GM18861 (cell line): ENCODE data around the gene OLR1.

Experiments used
- ATAC-seq: cut with Tn5 transposase; IDR thresholded peaks from one replicate; pipeline ENCODE4 v1.9.1; 2021; ENCODE audit not compliant: unreplicated experiment

OLR1 gene

DNA sequence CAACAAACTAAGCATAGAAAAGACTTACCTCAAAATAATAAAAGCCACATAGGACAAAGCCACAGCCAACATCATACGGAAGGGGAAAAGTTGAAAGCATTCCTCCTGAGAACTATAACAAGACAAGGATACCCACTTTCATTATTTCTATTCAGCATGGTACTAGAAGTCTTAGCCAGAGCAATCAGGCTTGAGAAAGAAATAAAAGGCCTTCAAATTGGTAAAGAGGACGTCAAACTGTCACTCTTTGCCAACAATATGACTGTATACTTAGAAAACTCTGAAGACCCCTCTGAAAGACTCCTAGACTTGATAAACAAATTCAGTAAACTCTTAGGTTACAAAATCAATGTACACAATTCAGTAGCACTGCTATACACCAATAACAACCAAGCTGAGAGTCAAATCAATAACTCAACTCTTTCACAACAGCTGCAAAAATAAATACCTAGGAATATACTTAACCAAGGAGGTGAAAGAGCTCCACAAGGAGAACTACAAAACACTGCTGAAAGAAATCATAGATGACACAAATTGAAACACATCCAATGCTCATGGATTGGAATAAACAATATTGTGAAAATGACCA lies 61.6 kb downstream of the OLR1 start:
- ATAC-seq, result no peak
